RWPE2 (cell line): ENCODE data around the gene ITGAX.

Experiments used
- ATAC-seq: fragments of 200-7000 bp; cut with Tn5 transposase; 3 replicates; pipeline ENCODE4 v1.9.1; 2021; ENCODE audit warnings: low read depth
- DNase-seq: peaks from one replicate; pipeline ENCODE4 v3.0.0-alpha.2; 2020; ENCODE audit warnings: low spot score
- H3K27ac ChIP-seq: fragments of 450-650 bp; 2 replicates; pipeline ENCODE4 v1.5.1; 2017; ENCODE audit warnings: mild to moderate bottlenecking; ENCODE audit not compliant: poor library complexity, severe bottlenecking
- H3K27me3 ChIP-seq: fragments of 250-450 bp; sonication (Bioruptor Pico); 2 replicates; pipeline ENCODE4 v1.5.1; 2021; ENCODE audit warnings: mild to moderate bottlenecking, moderate library complexity; ENCODE audit not compliant: insufficient read depth, poor library complexity, severe bottlenecking
- H3K36me3 ChIP-seq: fragments of 250-450 bp; sonication (Bioruptor Pico); 2 replicates; pipeline ENCODE4 v1.5.1; 2020; ENCODE audit warnings: low read depth, mild to moderate bottlenecking, moderate library complexity
- H3K4me1 ChIP-seq: fragments of 250-450 bp; sonication (Bioruptor Pico); 2 replicates; pipeline ENCODE4 v1.5.1; 2021; ENCODE audit warnings: mild to moderate bottlenecking, moderate library complexity; ENCODE audit not compliant: insufficient read depth, poor library complexity, severe bottlenecking
- H3K4me3 ChIP-seq: fragments of 250-450 bp; sonication (Bioruptor Pico); 2 replicates; pipeline ENCODE4 v1.5.1; 2021; ENCODE audit warnings: mild to moderate bottlenecking, moderate library complexity; ENCODE audit not compliant: severe bottlenecking
- H3K9me3 ChIP-seq: fragments of 250-450 bp; sonication (Bioruptor Pico); 2 replicates; pipeline ENCODE4 v1.5.1; 2021; ENCODE audit warnings: mild to moderate bottlenecking, moderate library complexity; ENCODE audit not compliant: severe bottlenecking
- CTCF ChIP-seq: fragments of 450-650 bp; IDR thresholded peaks from one replicate; pipeline ENCODE4 v1.5.1; 2017; ENCODE audit warnings: mild to moderate bottlenecking, moderate library complexity; ENCODE audit not compliant: poor library complexity, severe bottlenecking

The ITGAX gene

DNA sequence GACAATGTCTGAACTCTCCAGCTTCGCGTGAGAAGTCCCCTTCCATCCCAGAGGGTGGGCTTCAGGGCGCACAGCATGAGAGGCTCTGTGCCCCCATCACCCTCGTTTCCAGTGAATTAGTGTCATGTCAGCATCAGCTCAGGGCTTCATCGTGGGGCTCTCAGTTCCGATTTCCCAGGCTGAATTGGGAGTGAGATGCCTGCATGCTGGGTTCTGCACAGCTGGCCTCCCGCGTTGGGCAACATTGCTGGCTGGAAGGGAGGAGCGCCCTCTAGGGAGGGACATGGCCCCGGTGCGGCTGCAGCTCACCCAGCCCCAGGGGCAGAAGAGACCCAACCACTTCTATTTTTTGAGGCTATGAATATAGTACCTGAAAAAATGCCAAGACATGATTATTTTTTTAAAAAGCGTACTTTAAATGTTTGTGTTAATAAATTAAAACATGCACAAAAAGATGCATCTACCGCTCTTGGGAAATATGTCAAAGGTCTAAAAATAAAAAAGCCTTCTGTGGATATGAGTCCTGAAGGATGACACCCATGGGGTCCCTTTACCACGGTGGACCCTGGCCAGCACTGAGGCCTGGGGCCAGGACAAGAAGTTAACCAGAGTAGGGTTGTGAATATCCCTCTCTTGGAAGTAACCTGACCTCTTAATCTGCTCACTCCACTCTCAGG, 27.6 kb downstream of the ITGAX start:
- DNase-seq = no peak
- Histone ChIP-seq H3K4me3 (no peak overlapping the region), H3K27me3 (no peaks in the 10 kb centered on the region), H3K4me1 (peaks cover 11% of the 10 kb centered on the region), H3K9me3 (no peaks in the 10 kb centered on the region), H3K36me3 (no peaks in the 10 kb centered on the region), H3K27ac (no peak overlapping the region)
- peak; percentile 51 for TF ChIP-seq CTCF
- no peak; the same call in 2 of the 3 replicates for ATAC-seq

GRCh38 chr16:31385680-31386079, 30.7 kb downstream of the ITGAX start:
- no peak for DNase-seq
- no peaks in the 10 kb centered on the region for H3K27me3 ChIP-seq
- TF ChIP-seq CTCF = no peak
- no peaks in the 10 kb centered on the region for H3K36me3 ChIP-seq
- H3K27ac ChIP-seq = peak overlapping the region; percentile 10
- peaks cover 11% of the 10 kb centered on the region for H3K4me1 ChIP-seq
- H3K4me3 ChIP-seq = no peak overlapping the region
- H3K9me3 ChIP-seq = no peaks in the 10 kb centered on the region
- peak; percentile 74 for ATAC-seq

DNA sequence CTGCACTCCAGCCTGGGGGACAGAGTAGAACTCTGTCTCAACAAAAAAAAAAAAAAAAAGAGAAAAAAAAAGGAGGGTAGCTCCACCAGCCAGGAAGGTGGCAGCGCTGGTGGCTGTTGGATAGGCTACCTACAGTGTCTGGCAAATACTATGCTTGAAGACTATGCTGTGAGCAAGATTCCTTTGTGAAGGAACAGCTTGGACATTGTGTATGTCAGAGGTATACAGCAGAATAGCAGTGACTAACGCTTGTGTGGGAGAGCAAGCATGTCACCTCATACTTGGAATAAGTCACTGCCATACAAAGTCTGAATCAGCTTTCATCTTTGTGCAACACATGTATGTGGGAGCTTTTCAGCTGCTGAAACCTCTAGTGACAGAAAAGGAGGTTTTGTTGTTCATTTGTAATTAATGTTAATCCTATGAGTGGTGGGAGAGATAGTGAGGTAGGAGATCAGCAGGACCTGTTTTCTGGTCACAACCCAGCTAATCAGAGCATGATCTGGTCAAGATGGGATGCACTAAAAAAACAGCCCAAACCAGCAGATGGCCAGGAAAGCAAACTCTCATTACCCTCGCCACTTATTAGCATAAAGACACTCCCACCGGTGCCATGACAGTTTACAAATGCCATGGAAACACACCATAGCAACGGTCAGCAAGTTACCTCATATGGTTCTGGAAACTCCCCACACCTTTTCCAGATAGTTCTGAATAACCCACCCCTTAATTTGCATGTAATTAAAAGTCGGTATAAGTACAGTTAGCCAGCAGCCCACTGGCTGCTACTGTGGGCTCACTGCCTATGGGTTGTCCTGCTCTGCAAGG, 31.4 kb downstream of the ITGAX start:
- no peak for TF ChIP-seq CTCF
- H3K27me3 ChIP-seq = no peaks in the 10 kb centered on the region
- H3K9me3 ChIP-seq = no peaks in the 10 kb centered on the region
- no peak overlapping the region for H3K4me3 ChIP-seq
- no peaks in the 10 kb centered on the region for H3K36me3 ChIP-seq
- DNase-seq = no peak
- H3K27ac ChIP-seq = peak overlapping the region; percentile 10
- H3K4me1 ChIP-seq = peaks cover 11% of the 10 kb centered on the region
- ATAC-seq = peak; percentile 82

DNA sequence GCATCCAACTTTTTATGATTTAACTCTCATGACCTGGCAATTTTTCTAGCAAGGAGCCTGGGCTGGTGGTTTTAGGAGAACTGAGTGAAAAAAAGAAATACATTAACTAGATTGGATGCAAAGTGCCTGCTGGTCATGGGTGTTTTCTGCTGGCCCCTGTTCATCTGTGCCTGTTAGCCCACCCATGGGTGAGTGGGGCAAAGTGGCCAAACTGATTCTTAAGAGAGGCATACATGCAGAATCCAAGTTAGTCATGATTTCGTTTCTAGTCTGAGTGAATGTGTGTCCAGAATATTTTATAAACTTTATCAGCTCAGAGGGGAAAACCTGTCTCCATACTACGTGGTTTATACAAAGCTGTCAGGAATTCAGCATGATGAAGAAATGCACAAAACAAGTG, 33.6 kb downstream of the ITGAX start:
- no peaks in the 10 kb centered on the region for H3K9me3 ChIP-seq
- H3K4me3 ChIP-seq = no peak overlapping the region
- H3K27me3 ChIP-seq = no peaks in the 10 kb centered on the region
- ATAC-seq = no peak
- no peaks in the 10 kb centered on the region for H3K36me3 ChIP-seq
- TF ChIP-seq CTCF = no peak
- DNase-seq = no peak
- H3K4me1 ChIP-seq = peaks cover 11% of the 10 kb centered on the region
- no peak overlapping the region for H3K27ac ChIP-seq
